ENCODE measurements around the gene CCDC152.
A peak's percentile ranks its signal among the peaks of the same experiment; 100 is the strongest.
"Not testable (repeated sequence)": the region's sequence is repeated elsewhere in the genome, so short reads cannot be mapped to it uniquely, and the experiment has no call there.

Gene CCDC152, protein sequence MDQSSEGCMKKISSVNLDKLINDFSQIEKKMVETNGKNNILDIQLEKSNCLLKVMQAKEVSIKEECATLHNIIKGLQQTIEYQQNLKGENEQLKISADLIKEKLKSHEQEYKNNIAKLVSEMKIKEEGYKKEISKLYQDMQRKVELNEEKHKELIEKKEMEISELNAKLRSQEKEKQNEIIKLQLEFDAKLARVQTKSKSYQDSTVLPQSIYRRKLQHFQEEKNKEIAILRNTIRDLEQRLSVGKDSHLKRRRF

DNA sequence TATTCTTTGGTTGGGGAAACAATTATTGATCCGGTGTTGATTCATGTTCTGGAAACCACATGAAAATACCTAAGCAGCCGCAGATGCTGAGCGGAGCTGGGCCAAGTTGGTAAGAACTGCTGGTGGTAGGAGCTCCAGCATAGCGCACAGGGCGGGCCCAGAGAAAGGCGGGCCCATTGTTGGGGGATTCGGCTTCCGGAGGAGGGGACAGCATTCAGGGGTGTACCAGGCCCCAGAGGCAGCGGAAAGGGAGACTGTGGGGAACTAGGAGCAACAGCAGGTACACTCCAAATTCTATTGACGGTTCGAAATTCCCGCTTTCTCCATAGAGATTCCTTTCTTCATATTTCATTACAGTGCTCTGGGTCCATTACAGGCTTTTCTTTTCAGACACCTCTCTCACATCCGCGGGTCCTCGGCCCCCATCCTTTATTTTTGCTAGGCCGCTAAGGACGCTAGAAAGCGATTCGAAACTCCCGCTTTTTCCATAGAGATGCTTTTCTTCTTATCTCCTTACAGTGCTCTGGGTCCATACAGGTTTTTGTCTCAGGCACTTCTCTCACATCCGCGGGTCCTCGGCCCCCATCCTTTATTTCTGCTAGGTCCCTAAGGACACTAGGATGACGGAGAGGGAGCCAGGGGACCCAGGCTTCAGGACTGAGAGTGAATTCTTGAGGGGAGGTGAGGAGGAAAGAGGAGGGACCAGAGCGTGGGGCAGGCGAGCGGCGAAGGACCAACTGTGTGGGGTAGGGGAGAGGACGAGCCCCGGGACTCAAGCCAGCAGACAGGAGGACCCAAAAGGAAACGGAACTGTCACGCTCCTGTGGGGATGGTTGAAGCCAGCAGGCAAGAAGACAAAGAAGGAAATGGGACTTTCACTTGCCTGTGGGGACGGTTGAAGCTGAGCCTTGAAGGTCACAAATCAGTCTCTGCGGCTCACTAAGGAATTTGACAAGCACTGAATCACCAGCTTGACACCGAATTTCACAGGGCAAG lies at the start of gene CCDC152:
Gene CCDC152, plus strand, starts transcription at position 213 of the 996 bp plus-strand sequence. CDS start 2,304 bp downstream, outside the sequence.
- DNase-seq (ENCODE audit: low spot score): no peak

DNA sequence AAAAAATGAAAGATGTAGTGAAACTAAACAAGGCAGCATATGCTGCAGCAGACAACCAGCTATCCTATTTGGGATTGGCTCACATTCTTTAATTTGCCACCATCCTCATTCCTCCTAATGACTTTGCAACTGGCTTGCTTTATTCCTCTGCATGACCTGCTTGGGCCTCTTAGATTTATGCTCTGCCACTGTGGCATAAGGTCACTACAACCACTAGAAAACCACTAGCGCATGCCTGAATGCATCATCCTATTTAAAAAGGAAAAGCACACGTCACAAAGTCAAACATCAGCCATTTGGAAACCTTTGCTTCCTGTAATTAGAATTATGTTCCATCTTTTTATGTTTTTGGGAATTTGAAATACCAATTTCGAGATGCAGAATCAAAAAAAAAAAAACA lies 40.8 kb upstream of the CCDC152 start:
- DNase-seq (ENCODE audit: low spot score): no peak
- TF ChIP-seq, protein P1, sequence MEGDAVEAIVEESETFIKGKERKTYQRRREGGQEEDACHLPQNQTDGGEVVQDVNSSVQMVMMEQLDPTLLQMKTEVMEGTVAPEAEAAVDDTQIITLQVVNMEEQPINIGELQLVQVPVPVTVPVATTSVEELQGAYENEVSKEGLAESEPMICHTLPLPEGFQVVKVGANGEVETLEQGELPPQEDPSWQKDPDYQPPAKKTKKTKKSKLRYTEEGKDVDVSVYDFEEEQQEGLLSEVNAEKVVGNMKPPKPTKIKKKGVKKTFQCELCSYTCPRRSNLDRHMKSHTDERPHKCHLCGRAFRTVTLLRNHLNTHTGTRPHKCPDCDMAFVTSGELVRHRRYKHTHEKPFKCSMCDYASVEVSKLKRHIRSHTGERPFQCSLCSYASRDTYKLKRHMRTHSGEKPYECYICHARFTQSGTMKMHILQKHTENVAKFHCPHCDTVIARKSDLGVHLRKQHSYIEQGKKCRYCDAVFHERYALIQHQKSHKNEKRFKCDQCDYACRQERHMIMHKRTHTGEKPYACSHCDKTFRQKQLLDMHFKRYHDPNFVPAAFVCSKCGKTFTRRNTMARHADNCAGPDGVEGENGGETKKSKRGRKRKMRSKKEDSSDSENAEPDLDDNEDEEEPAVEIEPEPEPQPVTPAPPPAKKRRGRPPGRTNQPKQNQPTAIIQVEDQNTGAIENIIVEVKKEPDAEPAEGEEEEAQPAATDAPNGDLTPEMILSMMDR (IDR thresholded peaks at IDR 0.05): no peak
- Histone ChIP-seq H3K27ac (no peak overlapping the region), H3K4me3 (no peak overlapping the region)

More for the DNA sequence above, at the start of gene CCDC152:
- TF ChIP-seq, protein P1 (IDR thresholded peaks at IDR 0.05): no peak
- Histone ChIP-seq H3K27ac (no peak within 1 kb of the TSS), H3K4me3 (peak within 1 kb of the TSS; percentile 49)

DNA sequence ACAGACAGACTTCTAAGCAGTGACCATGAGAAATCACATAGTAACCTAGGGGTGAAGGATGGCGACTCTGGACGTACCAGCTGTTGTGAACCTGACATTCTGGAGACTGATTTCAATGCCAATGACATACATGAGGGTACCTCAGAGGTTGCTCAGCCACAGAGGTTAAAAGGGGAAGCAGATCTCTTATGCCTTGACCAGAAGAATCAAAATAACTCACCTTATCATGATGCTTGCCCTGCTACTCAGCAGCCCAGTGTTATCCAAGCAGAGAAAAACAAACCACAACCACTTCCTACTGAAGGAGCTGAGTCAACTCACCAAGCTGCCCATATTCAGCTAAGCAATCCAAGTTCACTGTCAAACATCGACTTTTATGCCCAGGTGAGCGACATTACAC lies 38.0 kb upstream of the CCDC152 start:
- H3K4me3 ChIP-seq: no peak overlapping the region
- TF ChIP-seq, protein P1 (IDR thresholded peaks at IDR 0.05): no peak
- no peak overlapping the region for H3K27ac ChIP-seq
- DNase-seq (ENCODE audit: low spot score): no peak

DNA sequence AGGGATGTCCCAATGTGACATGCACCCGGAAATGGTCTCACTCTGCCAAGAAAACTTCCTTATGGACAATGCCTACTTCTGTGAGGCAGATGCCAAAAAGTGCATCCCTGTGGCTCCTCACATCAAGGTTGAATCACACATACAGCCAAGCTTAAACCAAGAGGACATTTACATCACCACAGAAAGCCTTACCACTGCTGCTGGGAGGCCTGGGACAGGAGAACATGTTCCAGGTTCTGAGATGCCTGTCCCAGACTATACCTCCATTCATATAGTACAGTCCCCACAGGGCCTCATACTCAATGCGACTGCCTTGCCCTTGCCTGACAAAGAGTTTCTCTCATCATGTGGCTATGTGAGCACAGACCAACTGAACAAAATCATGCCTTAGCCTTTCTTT lies 37.6 kb upstream of the CCDC152 start:
- no peak overlapping the region for H3K27ac ChIP-seq
- H3K4me3 ChIP-seq: no peak overlapping the region
- TF ChIP-seq, protein P1 (IDR thresholded peaks at IDR 0.05): no peak
- DNase-seq (ENCODE audit: low spot score): no peak

DNA sequence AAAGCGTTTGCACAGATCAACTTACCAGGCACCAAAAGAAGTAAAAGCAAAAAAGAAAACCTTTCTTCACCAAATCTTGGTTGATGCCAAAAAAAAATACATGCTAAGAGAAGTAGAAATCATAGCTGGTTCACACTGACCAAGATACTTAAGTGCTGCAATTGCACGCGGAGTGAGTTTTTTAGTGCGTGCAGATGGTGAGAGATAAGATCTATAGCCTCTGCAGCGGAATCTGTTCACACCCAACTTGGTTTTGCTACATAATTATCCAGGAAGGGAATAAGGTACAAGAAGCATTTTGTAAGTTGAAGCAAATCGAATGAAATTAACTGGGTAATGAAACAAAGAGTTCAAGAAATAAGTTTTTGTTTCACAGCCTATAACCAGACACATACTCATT lies 36.4 kb upstream of the CCDC152 start:
- DNase-seq (ENCODE audit: low spot score): no peak
- TF ChIP-seq, protein P1 (IDR thresholded peaks at IDR 0.05): no peak
- H3K4me3 ChIP-seq: no peak overlapping the region
- H3K27ac ChIP-seq: no peak overlapping the region

DNA sequence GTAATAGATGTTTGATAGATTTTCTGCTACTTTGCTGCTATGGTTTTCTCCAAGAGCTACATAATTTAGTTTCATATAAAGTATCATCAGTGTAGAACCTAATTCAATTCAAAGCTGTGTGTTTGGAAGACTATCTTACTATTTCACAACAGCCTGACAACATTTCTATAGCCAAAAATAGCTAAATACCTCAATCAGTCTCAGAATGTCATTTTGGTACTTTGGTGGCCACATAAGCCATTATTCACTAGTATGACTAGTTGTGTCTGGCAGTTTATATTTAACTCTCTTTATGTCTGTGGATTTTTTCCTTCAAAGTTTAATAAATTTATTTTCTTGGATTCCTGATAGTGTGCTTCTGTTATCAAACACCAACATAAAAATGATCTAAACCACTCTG lies 35.1 kb upstream of the CCDC152 start:
- H3K27ac ChIP-seq: no peak overlapping the region
- TF ChIP-seq, protein P1 (IDR thresholded peaks at IDR 0.05): no peak
- H3K4me3 ChIP-seq: no peak overlapping the region
- no peak for DNase-seq (ENCODE audit: low spot score)

DNA sequence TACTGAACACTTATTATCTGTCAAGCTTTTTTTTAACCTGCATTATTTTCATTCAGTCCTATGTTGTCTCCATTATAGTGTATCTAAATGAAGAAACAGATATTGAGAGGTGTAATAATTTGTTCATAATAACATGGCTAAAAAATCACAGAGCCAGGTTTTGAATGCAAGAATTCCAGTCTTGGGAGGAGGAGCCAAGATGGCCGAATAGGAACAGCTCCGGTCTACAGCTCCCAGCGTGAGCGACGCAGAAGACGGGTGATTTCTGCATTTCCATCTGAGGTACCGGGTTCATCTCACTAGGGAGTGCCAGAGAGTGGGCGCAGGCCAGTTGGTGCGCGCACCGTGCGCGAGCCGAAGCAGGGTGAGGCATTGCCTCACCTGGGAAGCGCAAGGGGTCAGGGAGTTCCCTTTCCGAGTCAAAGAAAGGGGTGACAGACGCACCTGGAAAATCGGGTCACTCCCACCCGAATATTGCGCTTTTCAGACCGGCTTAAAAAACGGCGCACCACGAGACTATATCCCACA lies 22.0 kb upstream of the CCDC152 start:
- not testable (repeated sequence) for H3K4me3 ChIP-seq; H3K27ac ChIP-seq; DNase-seq (ENCODE audit: low spot score)
